ENCODE results near the gene EEPD1. TPM values are rescaled to one million over a fixed set of nuclear protein-coding genes. Genes with fewer than 3 reads are reported as not detected.
A peak's percentile ranks its signal among the peaks of the same experiment; 100 is the strongest.

EEPD1 gene
- polyA plus RNA-seq, 10 donors: 10.5 to 17.2 (median 12.9) TPM

GRCh38 chr7:36253699-36254098, 100.6 kb downstream of the EEPD1 start:
- DNase-seq: no peak

- DNase-seq: peak; percentile 59 to 79 (median 72)
Observed at GRCh38 chr7:36258510-36259259, 105.6 kb downstream of the EEPD1 start.

GRCh38 chr7:36260481-36260880, 107.4 kb downstream of the EEPD1 start:
- no peak for DNase-seq

- DNase-seq: no peak
Observed at GRCh38 chr7:36261019-36261754, 108.1 kb downstream of the EEPD1 start.

GRCh38 chr7:36262309-36263094, 109.4 kb downstream of the EEPD1 start:
- DNase-seq: no peak

GRCh38 chr7:36263095-36263484, 110.0 kb downstream of the EEPD1 start:
- DNase-seq: no peak

- no peak for DNase-seq
Observed at GRCh38 chr7:36264123-36264801, 111.2 kb downstream of the EEPD1 start.

- no peak for DNase-seq
Observed at GRCh38 chr7:36264913-36265516, 112.0 kb downstream of the EEPD1 start.

- DNase-seq: no peak
Observed at GRCh38 chr7:36265680-36266079, 112.6 kb downstream of the EEPD1 start.

- no peak for DNase-seq
Observed at GRCh38 chr7:36266190-36266589, 113.1 kb downstream of the EEPD1 start.

GRCh38 chr7:36266683-36267082, 113.6 kb downstream of the EEPD1 start:
- no peak for DNase-seq

GRCh38 chr7:36272211-36272566, 119.1 kb downstream of the EEPD1 start:
- no peak for DNase-seq

GRCh38 chr7:36272567-36273269, 119.7 kb downstream of the EEPD1 start:
- no peak for DNase-seq

- no peak for DNase-seq
Observed at GRCh38 chr7:36273836-36274235, 120.8 kb downstream of the EEPD1 start.

- no peak for DNase-seq
Observed at GRCh38 chr7:36275735-36276284, 122.8 kb downstream of the EEPD1 start.

- DNase-seq: no peak
Observed at GRCh38 chr7:36276428-36277248, 123.6 kb downstream of the EEPD1 start.

- DNase-seq: no peak
Observed at GRCh38 chr7:36277249-36277542, 124.1 kb downstream of the EEPD1 start.

GRCh38 chr7:36278069-36278619, 125.1 kb downstream of the EEPD1 start:
- no peak for DNase-seq

GRCh38 chr7:36278620-36279172, 125.6 kb downstream of the EEPD1 start:
- peak; percentile 58 to 89 (median 76) for DNase-seq

Measured in muscle of back (tissue), 11 donors.